IPS-NIHi11 (cell line): Measurements from ENCODE around the gene SUSD3.
A peak's percentile ranks its signal among the peaks of the same experiment; 100 is the strongest.

Source experiments
- DNase-seq: peaks from one replicate; pipeline ENCODE4 v3.0.0; 2012; ENCODE audit warnings: mixed read lengths, low spot score

SUSD3 gene

DNA sequence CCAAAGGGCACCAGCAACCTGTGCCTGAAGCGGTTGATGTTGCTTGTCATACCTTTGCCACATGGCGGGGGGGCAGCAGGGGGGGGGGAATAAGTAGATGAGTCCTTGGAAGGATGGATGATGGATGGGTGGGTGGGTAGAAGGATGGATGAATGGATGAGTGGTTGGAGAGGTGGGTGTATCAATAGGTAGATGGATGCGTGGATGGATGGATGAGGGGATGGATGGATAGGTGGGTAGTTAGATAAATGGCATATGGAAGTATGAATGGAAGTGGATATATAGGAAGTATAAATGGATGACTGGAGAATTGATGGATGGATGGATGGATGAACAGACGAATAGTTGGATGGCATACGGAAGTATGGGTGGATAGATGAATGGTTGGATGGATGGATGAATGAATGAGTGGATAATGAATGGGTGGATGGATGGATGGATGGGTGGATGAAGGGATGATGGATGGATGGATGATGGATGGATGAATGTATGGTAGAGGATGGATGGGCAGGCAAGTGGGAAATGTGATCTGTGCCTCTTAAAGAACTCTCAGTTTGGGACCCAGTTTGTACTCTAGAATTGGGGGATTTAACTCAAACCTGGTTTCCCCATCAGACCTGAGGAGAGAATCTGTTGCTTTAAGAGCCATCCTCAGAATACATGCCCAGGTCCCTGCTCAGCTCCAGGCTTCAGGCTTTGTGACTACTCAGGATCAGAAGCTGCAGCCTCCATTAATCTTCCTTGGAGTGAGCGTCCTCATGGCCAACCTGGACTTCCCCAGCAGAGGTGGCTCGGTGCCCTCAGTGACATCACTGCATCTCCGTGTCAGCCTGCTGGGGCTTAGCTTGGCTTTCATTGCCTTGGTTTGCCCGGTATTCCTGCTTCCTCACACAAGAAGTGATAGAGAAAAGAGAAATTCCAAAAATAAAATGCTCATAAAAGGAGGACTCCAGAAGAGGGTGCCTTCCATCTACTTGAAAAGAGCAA is 27.6 kb upstream of the SUSD3 start:
- DNase-seq, result no peak

DNA sequence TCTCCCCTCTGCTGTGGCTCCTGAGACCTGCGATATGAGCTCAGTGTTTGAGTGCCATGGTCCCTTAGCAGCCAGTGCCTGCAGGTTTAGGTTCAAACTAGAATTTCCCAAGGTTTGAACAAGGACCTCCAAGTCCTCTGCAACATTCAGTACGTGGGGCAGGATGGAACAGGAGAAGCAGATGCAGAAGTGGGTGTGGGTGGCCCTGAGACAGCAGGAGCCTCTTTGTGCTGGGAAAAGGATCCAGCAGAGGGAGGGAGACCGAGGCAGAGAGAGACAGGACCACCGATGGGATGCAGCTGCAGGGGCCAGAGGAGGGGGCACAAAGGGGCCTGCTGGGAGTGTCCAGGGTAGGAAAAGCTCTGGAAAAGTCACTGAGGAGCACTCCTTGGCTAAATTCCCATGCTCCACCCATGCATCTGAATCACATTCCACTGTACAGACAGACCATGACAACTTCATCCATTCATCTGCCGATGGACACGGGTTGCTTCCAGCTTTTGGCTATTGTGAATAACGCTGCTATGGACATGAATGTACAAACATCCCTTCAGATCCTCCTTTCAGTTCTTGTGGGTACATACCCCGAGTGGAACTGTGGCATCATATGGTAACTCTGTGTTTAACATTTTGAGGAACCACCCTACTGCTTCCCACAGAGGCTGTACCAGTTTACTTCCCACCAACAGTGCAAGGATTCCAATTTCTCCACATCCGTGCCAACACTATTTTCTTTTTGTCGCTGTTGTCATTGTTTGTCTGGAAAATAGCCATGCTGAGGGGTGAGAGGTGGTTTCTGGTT is 26.7 kb upstream of the SUSD3 start:
- no peak for DNase-seq

DNA sequence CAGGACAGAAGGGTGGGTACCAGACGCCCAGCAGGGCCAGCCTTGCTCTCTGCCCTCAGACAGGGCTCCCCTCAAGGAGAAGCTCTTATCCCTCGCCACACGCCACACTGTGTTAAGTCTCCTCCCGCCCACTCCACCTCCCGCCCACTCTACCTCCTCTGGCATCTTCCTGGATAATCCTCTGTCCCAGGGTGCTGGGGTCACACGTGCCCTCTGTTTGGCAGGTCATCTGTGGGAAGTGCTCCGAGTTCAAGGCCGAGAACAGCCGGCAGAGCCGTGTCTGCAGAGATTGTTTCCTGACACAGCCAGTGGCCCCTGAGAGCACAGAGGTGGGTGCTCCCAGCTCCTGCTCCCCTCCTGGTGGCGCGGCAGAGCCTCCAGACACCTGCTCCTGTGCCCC is 26.0 kb upstream of the SUSD3 start:
- no peak for DNase-seq

DNA sequence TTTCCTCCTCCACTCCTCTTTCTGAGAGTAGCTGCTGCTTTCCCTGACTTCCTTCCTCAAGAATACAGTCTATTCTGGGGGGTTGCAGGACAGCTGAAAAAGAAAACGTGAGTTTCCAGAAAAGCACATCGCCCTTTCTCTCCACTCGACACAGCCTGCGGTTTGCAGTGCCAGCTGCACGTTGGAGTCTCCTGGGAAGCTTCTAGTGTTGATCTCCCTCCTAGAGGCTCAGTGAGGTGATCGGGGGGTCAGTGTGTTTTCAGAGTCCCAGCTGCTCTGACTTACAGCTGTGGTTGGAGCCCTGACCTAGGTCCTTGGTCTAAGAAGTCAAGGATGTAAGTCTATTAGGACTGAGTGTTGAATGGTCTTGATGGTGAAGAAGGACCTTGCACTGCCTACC is 25.0 kb upstream of the SUSD3 start:
- DNase-seq, result no peak

DNA sequence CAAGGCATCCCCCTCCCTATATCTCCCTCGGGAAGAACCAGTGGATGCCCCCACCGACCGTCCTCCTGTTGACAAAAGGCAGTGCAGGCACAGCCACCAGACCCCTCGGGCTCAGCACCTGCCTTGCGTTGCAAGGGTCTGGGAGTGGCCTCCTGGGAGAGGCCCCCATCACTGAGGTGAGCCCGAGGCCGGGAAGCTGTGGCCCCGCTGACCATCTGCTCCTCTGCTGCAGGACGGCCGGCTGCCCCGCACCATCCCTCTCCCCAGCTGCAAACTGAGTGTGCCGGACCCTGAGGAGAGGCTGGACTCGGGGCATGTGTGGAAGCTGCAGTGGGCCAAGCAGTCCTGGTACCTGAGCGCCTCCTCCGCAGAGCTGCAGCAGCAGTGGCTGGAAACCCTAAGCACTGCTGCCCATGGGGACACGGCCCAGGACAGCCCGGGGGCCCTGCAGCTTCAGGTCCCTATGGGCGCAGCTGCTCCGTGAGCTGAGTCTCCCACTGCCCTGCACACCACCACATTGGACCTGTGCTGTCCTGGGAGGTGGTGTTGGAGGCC is 23.3 kb upstream of the SUSD3 start:
- no peak for DNase-seq

DNA sequence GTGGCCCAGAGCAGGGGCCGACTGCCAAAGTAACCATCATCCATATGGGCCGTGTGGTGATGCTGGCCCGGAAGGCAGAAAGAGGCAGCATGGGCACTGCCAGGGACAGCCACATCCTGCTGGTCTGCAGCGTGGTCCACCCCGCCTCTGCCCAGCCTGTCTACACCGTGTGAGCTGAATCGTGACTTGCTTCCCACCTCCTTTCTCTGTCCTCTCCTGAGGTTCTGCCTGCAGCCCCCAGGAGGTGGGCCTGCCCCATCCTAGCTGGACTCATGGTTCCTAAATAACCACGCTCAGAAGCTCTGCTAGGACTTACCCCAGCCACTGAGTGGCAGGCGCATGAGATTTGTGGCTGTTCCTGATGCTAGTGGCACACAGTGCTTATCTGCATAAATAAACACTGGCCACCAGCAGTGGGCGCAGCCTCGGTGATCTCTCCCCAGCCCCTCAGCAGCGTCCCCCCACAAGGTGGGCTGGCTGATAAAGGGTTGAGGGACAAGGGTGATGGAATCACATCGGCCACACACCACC is 22.6 kb upstream of the SUSD3 start:
- DNase-seq, result no peak

DNA sequence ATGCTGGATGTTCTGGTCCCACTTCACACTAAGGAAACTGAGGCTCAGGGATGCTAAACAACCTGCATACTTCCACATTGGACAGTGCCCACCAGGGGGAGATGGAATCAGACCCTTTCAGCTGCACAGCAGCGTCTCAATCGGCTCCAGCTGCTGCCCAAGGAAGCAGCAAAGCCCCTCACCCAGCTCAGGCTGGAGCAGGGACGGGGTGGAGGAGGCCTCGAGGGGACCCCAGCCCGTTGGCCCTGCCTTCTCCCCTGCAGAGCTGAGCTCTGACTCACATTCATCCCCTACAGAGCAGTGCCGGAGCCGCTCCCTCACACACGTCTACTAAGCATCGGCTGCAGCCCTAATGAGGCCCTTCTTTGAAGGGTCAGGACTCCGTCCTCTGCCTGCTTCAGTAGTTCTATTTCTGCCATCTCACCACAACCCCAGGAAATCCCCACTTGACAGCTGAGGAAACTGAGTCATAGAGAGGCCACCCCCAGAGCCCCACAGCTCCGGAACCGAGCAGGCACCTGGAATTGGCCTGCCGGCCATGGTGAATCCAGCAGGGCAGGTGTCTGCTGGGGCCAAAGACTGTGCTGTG is 21.5 kb upstream of the SUSD3 start:
- DNase-seq, result no peak

DNA sequence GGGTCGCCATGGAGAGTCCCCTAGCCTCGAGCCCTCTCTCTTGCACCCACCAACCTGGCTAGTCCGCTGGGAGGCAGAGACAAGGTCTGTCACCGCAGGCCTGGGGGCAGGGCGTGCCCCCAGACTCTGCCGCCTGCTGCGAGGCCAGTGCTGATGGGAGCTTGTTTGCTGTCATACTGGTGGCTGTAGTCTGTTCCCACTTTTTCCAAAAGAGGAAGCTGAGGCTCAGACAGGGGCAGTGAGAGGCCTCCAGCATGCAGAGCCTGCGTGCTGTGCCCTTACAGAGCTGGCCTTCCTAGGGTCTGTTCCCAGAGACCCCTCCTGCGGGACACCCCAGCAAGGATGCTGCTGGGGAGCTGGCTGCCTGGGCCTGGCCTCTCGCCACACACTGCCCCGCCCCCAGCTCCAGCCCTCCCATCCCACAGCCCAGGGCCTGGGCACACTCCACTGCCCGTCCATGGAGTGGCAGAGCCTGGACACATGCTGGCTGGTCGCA is 21.0 kb upstream of the SUSD3 start:
- no peak for DNase-seq

DNA sequence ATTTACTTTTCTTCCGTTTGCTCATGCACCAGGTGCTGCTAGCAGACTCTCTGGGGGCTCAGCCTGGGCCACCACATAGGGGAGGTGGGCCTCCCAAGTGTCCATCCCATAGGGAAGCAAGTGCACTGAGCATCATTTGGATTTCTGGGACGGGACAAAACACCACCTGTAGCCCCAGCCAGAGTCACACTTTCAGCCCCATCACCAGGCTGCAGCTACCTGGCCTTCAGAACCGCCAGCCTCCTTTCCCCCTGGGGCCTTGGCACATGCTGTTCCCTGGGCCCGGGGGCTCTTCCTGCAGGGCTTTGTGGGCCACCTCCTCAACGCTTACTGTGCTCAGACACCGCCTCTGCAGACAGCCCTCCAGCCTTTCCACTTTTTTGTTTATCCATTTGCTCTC is 19.6 kb upstream of the SUSD3 start:
- no peak for DNase-seq

DNA sequence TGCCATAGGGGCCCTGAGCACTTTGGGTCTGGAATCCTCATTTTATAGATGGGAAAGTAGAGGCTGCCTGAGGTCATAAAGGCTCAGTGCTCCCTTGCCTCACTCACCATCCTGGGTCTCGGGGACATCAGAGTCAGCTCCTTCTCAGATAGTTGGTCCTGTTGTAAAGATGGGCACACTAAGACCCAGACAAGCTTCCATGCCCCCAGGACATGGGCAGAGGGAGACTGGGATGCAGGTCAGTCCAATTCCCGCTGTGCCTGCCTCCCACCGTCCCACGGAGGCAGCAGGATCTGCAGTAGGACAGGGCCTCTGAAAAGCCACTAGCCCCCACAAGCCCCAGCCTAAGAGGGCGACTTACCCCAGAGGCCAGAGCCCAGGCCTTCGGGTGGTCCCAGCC is 19.0 kb upstream of the SUSD3 start:
- DNase-seq, result no peak

DNA sequence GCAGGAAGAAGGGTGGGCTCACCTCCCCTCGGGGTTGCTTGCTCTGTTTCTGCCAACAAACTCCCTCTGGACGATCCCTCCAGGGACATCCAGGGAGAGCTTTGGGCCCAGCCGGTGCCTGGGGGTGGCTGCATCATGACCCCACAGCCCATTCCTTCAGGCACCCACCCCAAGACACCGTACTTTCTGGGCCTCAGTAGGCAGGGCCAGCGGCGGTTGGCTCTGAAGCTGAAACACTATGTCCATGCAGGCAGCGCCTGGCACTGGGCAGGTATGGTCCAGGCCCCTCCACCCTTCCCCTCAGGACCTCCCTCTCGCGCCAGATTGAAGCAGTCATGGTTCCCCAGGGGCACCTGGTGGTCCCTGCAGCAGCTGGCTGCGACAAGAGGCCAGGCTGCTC is 18.5 kb upstream of the SUSD3 start:
- DNase-seq, result no peak

DNA sequence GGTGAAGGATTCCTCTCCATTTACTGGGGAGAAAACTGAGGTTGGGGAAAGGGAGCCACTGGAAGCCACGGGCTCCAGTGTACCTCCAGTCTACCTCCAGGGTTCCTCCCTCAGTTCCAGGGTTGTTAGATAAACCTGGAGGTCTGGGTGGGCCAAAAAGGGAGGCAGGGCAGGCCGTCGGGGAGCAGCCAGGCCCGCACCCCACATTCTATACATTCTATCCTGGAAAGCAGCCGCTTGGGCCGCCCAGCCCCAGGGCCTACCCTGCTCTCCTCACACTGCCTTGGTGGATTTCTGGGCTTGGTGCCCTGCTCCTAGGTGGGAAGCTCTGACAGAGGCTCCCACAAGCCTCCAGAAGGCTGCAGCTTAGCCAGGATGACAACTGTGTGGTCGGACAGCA is 18.1 kb upstream of the SUSD3 start:
- DNase-seq, result no peak

DNA sequence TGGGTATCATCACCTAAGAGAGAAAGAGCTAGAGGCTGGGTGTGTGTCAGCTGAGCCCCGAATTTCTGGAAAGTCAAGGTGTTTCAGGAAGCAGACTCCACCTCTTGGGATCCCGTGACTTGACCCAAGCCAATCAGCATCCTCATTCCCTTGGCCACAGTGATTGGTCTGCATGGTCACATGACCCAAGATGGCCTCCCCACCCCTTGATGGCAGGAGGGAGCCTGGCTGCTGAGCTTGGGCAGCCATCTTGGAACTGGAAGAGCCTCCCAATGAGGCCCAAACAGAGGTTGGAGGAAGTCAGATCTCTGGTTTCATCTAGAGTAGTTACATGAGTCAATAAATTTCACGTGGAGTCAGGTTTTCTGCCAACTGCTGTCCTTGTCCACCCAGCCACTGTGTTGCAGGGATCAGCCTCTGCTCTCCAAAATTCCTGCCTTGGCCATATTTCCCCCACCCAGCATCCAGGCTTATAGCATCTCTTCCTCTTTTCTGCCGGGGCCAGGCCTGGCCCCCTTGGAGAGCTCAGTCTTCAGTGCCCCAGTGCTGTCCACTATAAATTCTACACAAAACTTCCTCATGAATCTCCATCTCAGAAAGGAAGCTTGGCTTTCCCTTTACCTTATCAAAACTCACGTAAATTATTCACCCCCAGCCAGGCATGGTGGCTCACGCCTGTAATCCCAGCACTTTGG is 17.2 kb upstream of the SUSD3 start:
- DNase-seq, result peak; percentile 60

DNA sequence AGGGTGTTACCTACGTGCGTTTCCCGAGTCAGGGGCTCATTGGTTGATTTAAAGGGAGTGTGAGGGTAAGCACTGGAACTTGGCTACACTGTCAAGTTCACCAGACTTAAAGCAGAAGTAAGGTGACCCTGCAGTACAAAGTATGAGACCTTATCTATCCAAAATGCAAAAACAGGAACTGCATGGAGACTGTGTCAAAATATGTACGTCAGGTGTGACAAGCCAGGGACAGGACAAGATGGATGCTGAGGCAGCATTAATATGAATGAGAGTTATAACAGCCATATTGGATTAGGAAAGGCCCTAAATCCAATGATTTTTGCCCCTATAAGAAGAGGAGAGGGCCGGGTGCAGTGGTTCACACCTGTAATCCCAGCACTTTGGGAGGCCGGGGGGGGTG is 15.4 kb upstream of the SUSD3 start:
- no peak for DNase-seq

DNA sequence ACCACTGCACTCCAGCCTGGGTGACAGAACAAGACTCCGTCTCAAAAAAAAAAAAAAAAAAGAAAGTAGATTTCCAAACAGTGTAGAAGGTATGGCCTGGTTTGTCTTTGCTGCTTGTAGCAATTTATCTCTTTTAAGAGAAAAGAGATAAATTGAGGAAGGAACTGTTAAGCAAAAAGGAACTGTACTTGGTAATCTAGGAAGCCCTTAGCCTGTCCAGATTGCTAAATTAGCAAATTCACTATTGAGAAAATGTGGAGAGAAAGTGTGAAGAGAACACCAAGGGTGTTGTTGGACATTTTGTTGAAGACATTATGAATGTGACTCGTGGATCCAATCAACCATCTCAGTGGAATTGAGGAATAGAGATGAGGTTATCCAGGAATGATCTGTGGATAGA is 13.0 kb upstream of the SUSD3 start:
- no peak for DNase-seq

DNA sequence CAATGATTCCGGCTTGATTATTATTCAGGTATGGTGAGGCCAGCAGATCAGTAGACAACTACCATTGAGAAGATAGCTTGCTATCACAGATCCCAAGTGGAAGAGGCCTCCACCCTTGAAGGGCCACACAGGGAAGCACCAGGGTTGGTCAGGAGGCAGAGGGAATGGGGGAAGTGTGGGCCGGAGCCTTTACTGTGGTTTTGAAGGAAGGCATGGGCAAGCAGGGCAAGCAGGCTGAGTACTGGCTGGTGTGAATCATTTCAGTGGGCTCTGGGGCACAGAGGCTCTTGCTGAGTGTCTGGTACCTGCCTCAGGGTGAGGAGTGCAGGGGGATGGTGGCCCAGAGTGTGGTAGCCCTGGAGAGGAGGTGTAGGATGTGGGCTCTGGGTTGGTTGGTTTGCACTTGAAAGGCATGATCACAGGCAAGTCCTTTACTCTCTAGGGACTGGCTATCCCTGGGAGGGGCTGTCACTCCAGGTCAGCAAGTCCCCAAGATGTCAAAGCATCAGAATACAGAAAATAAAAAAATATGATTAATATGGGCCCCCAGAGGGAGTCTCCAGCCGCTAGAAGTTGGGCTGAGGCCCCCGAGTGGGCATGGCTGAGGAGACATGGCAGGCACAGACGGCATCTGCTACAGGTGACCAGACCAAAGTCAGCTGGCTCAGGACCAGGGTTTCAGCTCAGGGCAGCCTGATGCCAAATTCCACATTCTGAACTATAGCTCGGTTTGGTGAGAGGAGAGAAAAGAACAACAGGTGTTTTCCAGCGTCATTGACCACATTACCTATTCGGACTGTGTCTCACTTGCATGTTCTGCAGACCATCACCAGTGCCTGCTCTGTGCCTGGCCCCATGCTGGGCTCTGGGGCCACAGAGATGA is 9.7 kb upstream of the SUSD3 start:
- no peak for DNase-seq

DNA sequence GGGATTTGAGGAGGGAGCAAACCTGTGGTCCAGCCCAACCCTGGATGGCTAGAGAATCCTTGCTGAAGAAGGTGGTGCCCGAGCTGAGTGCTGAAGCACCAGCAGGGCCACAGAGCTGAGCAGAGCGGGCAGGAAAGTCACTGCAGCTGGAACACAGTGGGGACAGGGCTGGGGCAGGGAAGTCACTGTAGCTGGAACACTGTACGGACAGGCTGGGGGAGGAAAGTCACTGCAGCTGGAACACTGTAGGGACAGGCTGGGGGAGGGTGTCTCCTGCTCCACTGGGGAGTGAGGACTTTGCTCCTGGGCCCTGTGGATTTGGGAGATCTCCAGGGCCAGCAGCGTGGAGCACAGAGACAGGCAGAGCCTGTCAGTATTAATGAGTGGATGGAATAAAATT is 9.0 kb upstream of the SUSD3 start:
- DNase-seq, result no peak

DNA sequence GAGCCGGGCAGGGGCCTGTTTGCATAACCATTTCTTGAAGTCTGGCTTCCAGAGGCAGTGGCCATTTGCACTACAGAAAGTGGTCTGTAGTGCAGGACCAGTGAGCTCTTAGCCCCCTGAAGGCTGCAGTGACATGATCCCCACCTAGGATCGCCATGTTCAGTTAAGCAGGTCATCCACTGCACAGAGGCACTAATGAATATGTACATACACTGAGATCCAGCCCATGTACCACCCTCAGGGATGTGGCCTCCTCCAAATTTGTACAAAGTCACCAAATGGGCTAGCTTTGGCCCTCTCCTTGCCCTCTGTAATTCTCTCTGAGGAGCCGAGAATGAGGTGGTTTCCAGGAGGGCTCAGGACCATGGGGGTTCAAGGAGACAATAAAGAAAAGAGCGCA is 8.3 kb upstream of the SUSD3 start:
- no peak for DNase-seq

DNA sequence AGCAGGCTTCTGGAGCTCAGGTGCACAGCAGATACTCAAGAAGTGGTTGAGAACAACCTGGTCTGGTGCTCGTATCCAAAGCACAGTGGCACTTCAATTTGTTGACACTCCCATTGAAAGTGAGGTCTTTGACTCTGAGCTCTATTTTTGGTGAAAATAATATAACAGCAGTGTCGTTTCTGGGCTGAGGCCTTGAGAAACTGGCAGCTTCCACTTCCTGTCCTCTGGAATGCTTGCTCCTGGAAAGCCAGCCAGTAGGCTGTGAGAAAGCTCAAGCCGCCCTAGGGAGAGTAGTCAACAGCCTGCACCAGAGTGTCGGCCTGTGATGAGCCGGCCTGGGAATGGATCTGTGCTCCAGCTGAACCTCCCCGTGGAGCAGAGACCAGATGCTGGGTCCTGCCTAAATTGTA is 6.8 kb upstream of the SUSD3 start:
- no peak for DNase-seq

DNA sequence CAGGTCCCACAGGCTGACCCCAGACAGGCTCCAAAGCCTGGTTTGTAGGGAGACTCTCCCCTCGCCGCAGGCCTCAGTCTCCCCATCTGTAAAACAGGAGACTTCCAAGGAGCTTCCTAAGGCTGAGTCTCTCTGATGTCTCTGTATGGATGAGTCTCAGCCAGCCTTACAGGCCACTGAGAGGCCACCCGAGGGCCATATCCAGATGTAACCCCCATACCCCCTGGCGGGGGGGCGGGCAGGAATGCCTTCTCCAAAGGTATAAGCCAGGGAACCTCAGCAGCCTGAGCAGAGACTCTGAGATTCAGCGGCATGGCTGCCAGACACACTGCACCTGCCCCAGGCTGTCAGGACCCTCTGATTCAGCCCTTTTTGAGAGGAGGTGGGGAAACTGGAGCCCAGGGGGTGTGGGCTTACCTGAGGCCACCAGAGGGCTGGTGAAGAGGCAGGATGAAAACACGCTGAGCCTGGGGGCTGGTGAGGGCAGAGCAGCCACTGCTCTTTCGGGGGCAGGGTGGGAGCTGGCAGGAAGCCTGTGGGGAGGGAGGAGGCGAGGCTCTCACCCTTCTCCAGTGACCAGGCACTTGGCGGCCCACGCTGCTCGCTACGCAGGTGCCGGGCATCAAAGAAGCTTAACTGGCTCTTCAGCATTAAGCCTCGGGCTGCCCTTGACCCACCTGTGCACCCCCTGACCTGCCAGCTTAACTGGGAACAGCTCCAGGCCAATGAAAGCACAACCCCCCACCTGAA is 5.5 kb upstream of the SUSD3 start:
- no peak for DNase-seq
